NCI-H2227 (cell line): ENCODE results near the gene PITPNM3.

Experiments
- DNase-seq: peaks from one replicate; lab custom pipeline; 2025; ENCODE audit not compliant: unreplicated experiment; lab: John Stamatoyannopoulos, UW

The PITPNM3 gene

DNA sequence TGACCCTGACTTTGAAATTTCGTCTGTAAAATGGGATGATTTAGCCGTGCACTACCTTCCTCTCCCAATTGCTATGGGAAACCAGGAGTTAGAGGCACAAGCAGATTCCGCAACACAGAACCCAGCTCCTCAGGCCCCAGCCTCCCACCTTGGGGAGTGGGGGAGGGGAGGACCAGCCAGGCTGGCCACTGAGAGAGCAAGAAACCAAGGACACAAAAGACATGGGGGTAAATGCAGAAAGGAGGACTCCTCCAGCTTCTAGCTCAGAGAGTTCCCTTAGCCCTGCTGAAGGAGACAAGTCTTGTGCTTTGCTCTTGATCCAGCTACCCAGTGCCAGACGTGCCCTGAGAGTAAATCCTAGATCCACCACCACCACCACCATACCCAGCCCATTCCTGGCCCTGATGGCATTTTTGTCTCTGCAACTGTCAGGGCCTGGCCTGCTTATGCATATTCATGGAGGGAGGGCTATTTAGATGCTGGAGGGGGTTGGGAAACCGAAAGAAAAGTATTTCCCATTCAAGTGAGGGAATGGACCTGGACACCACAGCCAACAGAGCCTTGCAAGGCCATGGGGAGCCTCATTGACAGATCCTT is 25.9 kb downstream of the PITPNM3 start:
- no peak for DNase-seq

DNA sequence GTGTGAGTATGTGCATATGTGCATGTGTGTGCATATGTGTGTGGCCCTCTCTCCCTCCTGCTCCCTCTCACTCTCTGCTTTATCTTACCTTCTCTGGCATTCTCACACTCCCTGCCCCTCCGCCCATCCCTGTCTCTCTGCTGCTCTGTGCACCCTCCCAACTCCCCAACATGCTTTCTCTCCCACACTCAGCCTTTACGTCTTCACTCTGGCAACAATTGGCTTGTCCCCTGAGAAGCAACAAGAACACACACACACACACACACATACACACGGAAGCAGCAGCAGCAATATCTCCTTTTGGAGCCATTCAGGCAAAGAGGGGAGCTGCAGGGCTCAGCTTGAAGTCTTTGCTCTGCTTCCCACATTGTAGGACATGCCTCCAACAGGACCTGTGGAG is 27.8 kb downstream of the PITPNM3 start:
- DNase-seq = no peak

DNA sequence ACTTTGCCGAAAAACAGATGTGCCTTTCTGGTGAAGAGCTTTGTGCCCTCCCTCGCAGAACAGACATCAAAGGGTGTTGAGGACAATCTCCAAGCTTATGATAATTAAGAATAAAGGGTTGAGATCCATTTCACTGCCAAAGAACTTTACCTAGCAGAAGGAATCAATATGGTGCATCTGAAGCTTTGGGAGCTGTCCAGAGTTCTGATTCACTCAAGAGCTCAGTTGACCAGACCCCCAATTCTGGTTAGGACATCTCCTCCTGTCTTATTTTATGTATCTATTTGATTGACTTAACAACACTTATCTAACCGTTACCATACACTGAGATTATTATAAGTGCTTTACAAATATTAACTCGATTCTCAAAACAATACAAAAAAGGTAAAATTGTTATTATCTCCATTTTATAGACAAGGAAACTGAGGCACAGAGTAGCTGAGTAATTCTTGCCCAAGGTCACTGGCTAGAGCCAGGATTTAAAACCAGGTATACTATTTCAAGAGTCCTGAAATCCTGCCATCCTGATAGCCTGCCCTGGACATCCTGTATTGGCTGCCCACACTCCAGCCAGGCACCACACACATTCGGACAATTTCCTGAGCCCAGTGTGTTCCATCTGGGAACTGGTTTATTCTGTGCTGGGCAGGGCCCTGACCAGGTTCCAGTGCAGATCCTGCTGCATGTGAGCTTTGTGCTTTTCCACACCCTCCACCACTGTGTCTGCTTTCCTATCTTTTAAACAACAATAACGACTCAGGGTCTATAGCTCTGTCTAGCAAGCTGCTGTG is 29.8 kb downstream of the PITPNM3 start:
- DNase-seq = no peak

DNA sequence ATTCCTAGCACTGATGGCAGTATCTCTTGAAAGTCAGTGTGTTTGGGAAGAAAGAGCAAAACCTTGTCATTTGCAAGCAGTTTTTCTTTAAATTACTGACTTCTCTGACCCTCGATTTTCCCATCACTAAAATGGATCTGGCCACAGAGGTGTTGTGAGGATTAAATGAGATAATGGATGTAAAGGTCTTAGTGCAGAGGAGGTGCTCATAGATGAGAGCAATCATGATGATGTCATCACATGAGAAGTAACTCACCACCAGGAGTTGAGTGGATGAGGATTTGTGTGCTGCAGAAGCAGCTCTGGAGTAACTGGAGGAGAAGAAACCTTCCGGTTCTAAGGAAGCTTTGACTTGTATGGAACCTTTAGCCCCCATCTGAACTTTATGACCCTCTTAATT is 30.6 kb downstream of the PITPNM3 start:
- DNase-seq = no peak

DNA sequence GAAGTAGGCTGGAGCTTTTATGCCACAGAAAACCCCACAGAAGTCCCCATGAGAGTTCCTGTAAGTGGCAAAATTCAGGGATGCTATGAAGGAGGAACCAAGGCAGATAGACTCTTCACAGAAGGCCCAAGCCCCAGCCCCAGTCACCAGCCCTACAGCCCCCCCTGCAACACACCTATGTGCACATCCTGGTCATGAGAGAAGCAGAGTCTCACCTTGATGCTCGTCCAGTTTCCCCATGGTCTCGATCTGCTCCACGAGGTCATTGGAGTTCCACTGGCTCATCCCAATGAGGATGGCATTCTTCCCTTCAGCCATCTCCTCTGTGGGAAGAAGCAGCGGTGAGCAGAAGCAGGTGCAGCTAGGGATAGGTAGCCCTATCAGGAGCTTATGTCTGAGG is 31.2 kb downstream of the PITPNM3 start:
- no peak for DNase-seq

DNA sequence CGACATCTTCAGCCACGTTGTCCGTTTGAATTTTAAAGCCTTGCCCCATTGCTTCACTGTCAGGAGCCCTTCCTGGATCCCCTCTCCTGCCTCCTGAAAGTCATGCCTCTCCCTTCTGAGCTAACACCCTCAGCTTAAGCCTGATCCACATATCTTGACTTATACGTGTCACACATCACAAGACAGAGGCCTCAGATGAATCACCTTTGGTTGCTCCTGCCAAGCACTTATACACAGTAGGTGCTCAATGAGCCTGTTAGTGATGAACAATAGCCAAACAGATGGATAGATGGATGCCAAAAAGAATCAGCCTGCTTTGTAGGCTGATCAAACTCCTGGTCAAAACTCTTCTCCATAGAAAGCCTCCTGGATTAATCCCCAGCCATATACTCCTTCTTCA is 31.8 kb downstream of the PITPNM3 start:
- DNase-seq = no peak

DNA sequence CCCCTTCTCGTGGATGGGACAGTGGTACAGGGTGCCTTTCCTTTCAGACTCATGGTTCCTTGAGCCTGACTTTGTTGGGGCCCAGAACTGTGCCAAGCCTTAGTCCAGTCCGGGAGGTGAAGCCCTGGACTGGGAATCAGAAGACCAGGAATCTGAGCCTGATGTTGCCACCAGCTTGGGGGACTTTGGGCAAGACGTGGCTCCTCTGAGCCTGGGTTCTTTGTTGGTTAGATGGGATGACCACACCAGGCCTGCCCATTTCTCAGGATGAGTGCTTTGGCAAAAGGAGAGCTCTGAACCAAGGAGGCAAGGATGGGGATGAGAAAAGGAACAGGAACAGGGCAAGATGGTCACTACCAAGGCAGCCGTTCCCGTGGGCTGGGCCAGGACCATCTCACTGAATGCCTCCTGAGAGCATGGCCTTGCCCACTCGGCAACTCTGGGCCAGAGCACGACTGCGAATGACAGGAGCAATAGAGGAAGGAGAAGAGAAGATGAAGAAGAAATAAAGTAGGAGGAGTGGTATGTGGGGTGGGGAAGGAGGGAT is 32.5 kb downstream of the PITPNM3 start:
- DNase-seq = no peak

DNA sequence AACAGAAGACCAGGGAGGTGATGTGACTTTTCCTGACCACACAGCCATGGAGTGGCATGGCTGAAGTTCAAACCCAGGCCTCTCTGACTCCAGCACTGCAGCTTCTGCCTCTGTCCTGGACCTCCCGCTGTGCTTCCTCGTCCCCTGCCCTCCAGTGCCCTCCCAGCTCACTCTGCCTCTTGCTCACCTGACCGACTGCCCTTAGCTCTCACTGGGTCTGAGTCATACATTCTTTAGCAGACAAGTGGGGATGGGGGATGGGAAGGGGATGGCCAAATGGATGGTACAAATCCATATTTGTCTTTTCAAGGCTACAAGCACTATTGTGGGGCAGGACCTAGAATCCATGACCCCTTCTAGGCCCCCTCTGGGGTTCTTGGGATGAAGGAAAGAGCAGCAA is 33.0 kb downstream of the PITPNM3 start:
- no peak for DNase-seq

DNA sequence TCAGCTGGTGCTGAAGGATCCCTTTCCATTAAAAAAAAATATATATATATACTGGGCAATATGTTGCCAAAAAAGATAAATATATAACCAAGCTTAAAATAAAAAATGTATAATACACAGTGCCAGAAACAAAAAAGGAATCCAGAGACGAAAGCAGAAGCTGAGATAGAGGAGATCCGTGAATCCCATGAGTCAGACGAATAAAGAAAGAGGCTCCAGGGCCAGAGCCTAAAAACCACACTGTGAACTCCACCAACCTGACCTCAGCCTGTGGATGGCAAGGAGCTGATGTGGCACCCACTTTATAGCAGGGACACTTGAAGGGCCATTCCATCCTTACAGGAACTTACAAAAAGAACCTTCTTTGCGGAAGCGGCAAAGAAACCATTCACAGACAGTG is 34.8 kb downstream of the PITPNM3 start:
- DNase-seq = no peak

DNA sequence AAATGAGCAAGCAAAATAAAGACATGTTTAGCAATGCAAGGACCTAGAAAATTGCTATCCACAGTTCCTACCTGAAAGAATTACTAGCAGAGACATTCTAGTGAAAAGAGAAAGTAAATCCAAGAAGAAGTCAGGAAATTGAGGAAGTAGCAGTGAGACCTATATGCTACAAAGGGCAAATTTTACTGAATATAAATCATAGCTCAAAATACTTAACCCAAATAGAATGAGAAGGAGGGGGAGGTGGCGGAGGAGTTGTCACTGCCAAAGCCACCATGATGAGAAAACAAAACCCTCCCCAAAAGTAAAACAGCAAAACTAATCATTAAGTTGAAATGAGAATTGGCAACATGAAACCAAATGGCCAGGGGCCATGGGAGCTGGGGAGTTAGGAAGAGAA is 39.3 kb downstream of the PITPNM3 start:
- DNase-seq = no peak

DNA sequence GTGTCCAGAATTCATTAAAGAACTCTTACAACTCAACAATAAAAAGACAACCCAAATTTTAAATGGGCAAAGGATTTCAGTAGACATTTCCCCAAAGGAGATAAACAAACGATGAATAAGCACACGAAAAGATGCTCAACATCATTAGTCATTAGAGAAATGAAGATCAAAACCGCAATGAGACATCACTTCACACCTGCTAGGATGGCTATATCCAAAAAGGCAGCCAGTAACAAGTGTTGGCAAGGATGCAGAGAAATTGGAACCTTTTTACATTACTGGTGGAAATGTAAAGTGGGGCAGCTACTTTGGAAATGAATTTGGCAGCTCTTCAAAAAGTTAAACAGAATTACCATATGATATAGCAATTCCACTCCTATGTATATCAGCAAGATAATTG is 42.0 kb downstream of the PITPNM3 start:
- DNase-seq = no peak

DNA sequence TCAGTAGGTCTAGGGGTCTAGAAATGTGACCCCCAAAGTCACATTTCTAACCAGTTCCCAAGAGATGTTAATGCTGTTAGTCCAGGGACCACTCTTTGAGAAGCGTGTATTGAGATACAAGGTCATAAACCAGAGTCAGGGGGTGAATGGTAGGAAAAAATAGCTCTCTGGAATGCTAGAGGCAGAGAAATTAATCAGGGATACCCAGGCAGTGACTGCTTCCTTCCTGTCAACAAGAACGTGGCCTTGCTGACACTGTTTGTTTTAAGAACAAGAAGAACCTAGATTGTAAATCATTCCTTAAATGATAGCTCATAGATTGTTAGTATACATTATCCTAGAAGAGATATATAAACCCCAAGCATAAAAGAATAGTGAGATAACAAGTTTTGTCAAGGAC is 43.8 kb downstream of the PITPNM3 start:
- DNase-seq = no peak

DNA sequence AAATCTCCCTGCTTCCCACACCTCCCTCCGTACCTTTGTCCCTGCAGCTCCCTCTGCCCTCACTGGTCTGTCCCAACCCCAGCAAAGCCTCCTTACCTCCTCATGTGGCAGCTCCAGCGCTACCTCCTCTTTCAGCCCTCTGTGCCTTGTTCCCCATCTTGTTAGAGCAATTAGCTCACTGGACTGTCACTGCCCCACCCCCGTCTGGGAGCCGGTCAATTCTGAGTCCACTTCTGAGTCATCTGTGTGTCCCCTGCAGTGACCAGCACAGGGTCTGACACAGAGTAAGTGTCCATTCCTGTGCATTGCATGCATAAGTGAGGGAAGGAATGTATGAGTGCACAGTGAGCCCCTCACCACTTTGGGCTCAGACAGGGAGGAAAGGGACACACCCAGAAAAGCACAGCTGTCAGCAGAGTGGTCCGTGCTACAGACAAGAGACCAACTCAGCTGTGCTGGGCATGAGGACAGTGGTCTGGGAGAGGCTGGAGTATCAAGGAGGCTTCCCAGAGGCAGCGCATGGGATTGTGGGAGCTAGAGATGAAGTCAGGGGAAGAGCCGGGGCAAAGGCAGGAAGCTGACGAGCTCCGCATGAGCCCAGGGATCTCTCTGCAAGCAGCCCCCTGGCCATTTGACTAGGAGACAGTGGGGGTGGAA is 45.9 kb downstream of the PITPNM3 start:
- no peak for DNase-seq

DNA sequence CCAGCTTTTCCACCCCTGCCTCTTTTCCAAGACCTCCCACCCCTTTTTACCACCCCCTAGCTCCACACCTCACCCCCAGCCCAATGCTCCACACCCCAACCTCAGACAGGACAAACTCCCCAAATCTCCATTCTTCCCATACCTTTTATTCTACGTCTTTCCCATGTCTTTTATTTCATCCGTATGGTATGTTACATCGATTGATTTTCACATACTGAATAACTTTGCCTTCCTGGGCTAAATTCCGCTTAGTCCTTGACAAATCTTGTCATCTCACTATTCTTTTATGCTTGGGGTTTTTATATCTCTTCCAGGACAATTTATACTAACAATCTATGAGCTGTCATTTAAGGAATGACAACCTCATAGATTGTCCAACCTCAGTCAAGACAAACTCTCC is 46.4 kb downstream of the PITPNM3 start:
- no peak for DNase-seq

DNA sequence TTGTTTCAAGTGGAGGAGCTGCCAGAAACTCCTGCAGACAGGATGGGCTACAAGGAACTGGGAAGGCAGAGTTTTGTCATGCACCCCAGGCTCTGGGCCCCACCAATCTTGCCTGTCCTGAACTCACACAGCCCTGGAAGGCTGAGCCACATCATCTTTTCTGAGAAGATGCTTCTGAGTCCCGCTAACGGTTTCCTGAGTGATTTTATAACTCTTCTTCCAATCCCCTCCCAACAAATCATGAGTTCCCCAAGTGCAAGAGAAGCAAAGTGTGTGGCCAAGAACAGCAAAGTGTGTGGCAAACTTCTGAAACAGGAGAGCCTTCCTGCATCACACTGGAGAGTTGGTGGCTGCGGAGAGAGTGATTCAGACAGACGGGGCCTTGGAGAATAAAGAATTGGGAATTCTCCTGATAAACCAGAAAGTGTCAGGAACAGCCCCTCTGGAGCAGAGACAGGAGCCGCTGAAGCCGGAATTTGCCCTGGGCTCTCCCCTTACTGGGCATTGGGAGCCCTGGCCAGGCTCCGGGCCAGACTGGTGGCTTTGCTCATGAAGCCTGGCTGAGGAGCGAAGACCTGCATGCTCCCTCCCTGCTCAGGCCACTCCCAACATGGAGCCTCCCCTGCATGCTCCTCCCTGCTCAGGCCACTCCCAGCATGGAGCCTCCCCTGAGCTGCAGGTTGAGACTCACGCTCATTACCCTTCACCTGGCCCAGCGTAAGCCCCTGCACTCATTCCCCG is 47.2 kb downstream of the PITPNM3 start:
- no peak for DNase-seq

DNA sequence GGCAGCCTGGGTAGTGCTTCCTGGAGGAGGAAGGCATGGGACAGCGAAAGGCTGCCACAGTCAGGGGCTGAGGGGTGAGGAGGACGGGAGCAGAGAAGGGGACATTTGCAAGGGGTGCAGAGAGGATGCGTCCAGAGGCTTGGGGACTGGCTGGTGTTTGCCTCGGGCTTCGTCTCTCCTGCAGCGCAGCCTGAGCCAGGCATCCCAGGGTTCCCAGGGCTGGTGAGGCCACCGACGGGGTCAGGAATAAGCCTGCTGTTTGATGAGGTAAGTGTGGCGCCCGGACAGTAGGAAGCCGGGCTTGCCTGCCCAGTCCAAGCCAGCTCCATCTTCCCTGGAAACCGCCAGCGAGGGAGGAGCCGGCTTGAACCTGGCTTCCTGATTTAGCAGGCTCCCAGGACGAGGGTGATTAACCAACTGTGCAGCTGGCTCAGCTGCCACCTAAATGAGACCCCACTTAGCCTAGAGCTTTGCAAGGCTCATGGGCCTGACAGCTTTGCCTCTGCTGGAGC is 47.8 kb downstream of the PITPNM3 start:
- DNase-seq = peak; percentile 36

DNA sequence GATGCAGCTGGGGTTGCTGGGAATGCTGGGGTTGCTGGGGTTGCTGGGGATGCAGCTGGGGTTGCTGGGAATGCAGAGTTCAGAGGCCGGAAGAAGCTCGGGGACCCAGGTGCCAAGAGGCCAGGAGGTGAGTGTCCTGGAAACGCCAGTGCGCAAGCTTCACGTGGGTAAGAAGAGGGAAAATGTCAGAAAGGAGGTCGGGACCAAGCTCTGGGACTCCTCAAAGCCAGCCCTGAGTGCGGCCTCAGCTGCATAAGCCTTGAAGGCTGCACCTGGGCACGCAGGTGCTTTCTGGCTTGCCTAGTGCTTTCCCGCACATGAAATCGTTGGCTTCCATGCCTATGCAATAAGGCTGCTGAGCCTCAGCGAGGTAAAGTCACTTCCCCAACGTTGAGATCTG is 48.3 kb downstream of the PITPNM3 start:
- DNase-seq = no peak

DNA sequence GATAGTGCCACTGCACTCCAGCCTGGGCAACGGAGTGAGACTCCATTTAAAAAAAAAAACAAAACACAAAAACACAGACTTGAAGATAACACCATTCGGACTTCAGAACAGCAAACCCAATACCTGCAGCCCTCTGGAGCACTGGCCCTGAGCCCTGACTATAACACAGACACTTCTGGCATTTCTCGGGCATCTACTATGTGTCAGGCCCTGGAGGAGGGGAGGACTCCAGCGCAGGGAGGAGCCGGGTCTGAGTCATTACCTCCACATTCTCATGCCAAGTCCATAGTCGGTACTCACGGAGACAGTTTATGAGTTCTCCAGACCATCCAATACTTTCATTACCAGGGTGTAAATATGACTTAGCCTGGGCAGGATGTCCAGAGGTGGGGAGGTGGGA is 48.8 kb downstream of the PITPNM3 start:
- no peak for DNase-seq

DNA sequence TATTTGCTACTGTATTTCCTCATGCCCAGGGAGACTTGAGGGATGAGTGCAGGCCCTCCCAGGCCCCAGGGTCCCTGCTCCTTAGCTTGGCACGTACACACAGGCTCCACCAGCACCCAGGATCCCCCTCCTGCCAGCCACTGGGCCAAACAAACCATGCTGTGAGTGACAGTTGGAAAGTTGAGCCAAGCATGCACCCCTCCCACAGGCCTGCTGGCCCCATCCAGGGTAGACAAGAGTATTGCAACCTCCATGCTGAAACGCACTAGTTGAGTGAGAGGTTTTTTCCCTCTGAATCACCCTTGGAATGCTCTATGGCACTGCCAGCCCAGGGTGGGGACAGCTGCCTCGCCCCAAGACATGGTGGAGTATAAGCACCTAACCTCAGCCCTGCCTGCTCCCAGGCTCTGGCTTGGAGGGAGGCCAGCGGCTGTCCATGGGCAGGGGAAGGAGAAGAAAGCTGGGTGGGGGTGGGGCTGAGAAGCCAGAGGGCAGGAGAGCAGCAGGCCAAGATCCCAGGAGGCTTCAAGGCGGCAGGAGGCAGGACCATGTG is 49.6 kb downstream of the PITPNM3 start:
- no peak for DNase-seq

DNA sequence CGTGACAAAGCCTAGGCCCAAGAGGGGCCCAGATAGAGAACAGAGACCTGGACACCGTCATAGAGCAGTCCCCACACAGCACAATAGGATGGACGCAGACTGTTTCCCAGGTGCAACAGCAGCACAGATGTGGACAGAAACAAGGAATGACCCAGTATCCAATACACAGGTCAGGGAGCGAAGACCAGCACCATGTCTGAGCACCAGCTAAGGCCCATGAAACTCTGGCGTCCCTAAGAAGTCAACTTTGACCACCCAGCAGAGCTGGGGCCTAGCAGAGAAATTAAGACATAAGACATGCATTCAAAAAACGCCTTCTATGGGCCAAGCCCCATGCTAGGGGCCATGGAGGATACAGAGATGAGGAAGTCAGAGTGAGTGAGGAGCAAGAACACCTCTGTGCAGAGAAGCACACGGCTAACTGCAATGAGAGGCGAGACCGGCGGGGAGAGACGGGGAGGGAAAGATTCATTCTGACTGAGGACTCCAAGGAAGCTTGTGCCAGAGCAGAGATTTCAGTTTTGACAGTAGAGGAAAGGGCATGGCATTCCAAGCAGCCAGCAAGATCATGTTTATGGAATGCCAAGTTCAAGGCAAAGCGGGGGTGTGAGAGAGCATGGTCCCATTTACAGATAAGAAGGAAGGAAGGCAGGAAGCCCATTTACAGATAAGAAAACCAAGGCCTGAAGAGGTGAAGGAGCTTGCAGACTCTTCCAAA is 50.8 kb downstream of the PITPNM3 start:
- DNase-seq = no peak
